HUDEP-2 (cell line): Measurements from ENCODE around the gene UVRAG.

ENCODE experiments used
- DNase-seq, 76 experiments: peaks; one replicate each; lab custom pipeline; 2025; ENCODE audit not compliant: unreplicated experiment in 76 of 76; lab: John Stamatoyannopoulos, UW

Gene UVRAG

GRCh38 chr11:76086743-76087635, 272.0 kb downstream of the UVRAG start:
- no peak for DNase-seq

GRCh38 chr11:76087749-76088148, 272.7 kb downstream of the UVRAG start:
- no peak for DNase-seq

- DNase-seq = no peak
Observed at GRCh38 chr11:76088511-76088910, 273.5 kb downstream of the UVRAG start.

- no peak for DNase-seq
Observed at GRCh38 chr11:76090174-76090573, 275.2 kb downstream of the UVRAG start.

- DNase-seq = no peak
Observed at GRCh38 chr11:76090821-76091220, 275.8 kb downstream of the UVRAG start.

- no peak for DNase-seq
Observed at GRCh38 chr11:76094740-76095139, 279.7 kb downstream of the UVRAG start.

GRCh38 chr11:76095891-76096290, 280.9 kb downstream of the UVRAG start:
- DNase-seq = no peak

- no peak for DNase-seq
Observed at GRCh38 chr11:76096552-76096951, 281.5 kb downstream of the UVRAG start.

- peak in 41 of 76 experiments; percentile 5 to 60 (median 24) for DNase-seq
Observed at GRCh38 chr11:76102802-76103201, 287.8 kb downstream of the UVRAG start.

- DNase-seq = no peak
Observed at GRCh38 chr11:76103460-76103859, 288.4 kb downstream of the UVRAG start.

- no peak for DNase-seq
Observed at GRCh38 chr11:76104285-76104684, 289.3 kb downstream of the UVRAG start.

GRCh38 chr11:76105637-76106036, 290.6 kb downstream of the UVRAG start:
- DNase-seq = no peak

- DNase-seq = no peak
Observed at GRCh38 chr11:76107971-76108370, 293.0 kb downstream of the UVRAG start.

- DNase-seq = peak in 8 of 76 experiments; percentile 2 to 32 (median 18)
Observed at GRCh38 chr11:76114238-76114637, 299.2 kb downstream of the UVRAG start.

- DNase-seq = peak in 6 of 76 experiments; percentile 4 to 35 (median 18)
Observed at GRCh38 chr11:76115555-76115954, 300.5 kb downstream of the UVRAG start.

GRCh38 chr11:76119032-76119431, 304.0 kb downstream of the UVRAG start:
- DNase-seq = no peak

- DNase-seq = no peak
Observed at GRCh38 chr11:76119779-76120178, 304.8 kb downstream of the UVRAG start.

GRCh38 chr11:76120513-76121101, 305.6 kb downstream of the UVRAG start:
- no peak for DNase-seq

GRCh38 chr11:76123248-76123647, 308.2 kb downstream of the UVRAG start:
- no peak for DNase-seq

GRCh38 chr11:76124905-76125770, 310.1 kb downstream of the UVRAG start:
- DNase-seq = no peak

- DNase-seq = no peak
Observed at GRCh38 chr11:76129729-76130128, 314.7 kb downstream of the UVRAG start.
